Pulmonary artery endothelial cell (primary cell): ENCODE results near the gene KRT31. TPM values are rescaled to one million over a fixed set of nuclear protein-coding genes. Genes with fewer than 3 reads are reported as not detected.
"Not testable (repeated sequence)": the region's sequence is repeated elsewhere in the genome, so short reads cannot be mapped to it uniquely, and the experiment has no call there.

Source experiments
- DNase-seq: peaks from one replicate; pipeline ENCODE4 v3.0.0-alpha.2; 2011; ENCODE audit warnings: low read depth, low spot score
- total RNA-seq: library from RNA; depleted of rRNA; stranded (reverse); fragments of >200 nt; gene quantifications from 2 replicates; pipeline ENCODE4 v1.2.3, GENCODE V29; 2014

Gene KRT31
- total RNA-seq: not detected in 2 replicates

GRCh38 chr17:41396996-41397660, at the start of gene KRT31:
KRT31 (minus strand) TSS chr17:41397608; CDS start chr17:41397539, 69 bp downstream.
- DNase-seq: no peak

- no peak for DNase-seq
These were observed 49.4 kb upstream of the KRT31 start for GRCh38 chr17:41446806-41447205.

- no peak for DNase-seq
These were observed 47.2 kb upstream of the KRT31 start for GRCh38 chr17:41444640-41445039.

GRCh38 chr17:41444186-41444585, 46.8 kb upstream of the KRT31 start:
- DNase-seq: no peak

GRCh38 chr17:41442739-41443138, 45.3 kb upstream of the KRT31 start:
- DNase-seq: no peak

GRCh38 chr17:41440531-41441033, 43.2 kb upstream of the KRT31 start, which contains the start of gene KRT38:
KRT38 (minus strand) TSS chr17:41440983; CDS start chr17:41440921, 62 bp downstream.
- DNase-seq: no peak

GRCh38 chr17:41439375-41439774, 42.0 kb upstream of the KRT31 start:
- no peak for DNase-seq

- DNase-seq: no peak
These were observed 40.4 kb upstream of the KRT31 start for GRCh38 chr17:41437769-41438168.

- DNase-seq: no peak
These were observed 39.8 kb upstream of the KRT31 start for GRCh38 chr17:41437254-41437653.

GRCh38 chr17:41434415-41434814, 37.0 kb upstream of the KRT31 start:
- no peak for DNase-seq

- no peak for DNase-seq
These were observed 36.6 kb upstream of the KRT31 start for GRCh38 chr17:41434005-41434404.

- no peak for DNase-seq
These were observed 36.2 kb upstream of the KRT31 start for GRCh38 chr17:41433586-41433985.

- not testable (repeated sequence) for DNase-seq
These were observed 33.0 kb upstream of the KRT31 start for GRCh38 chr17:41430376-41430775.

- DNase-seq: no peak
These were observed 32.3 kb upstream of the KRT31 start for GRCh38 chr17:41429667-41430066.

GRCh38 chr17:41428591-41429291, 31.3 kb upstream of the KRT31 start:
- DNase-seq: no peak

- DNase-seq: no peak
These were observed 26.8 kb upstream of the KRT31 start, which contains the start of gene KRT37 for GRCh38 chr17:41424111-41424635. KRT37 (minus strand) TSS chr17:41424585; CDS start chr17:41424523, 62 bp downstream.

- not testable (repeated sequence) for DNase-seq
These were observed 25.2 kb upstream of the KRT31 start for GRCh38 chr17:41422586-41422985.

GRCh38 chr17:41421617-41422016, 24.2 kb upstream of the KRT31 start:
- DNase-seq: no peak

- no peak for DNase-seq
These were observed 23.7 kb upstream of the KRT31 start for GRCh38 chr17:41421116-41421515.

GRCh38 chr17:41420134-41420533, 22.7 kb upstream of the KRT31 start:
- no peak for DNase-seq

- no peak for DNase-seq
These were observed 22.3 kb upstream of the KRT31 start for GRCh38 chr17:41419716-41420115.

- no peak for DNase-seq
These were observed 20.9 kb upstream of the KRT31 start for GRCh38 chr17:41418116-41418860.
